Left forelimb (tissue), 1 donor: ENCODE measurements around the gene SLC18B1.
"Not testable (repeated sequence)": the region's sequence is repeated elsewhere in the genome, so short reads cannot be mapped to it uniquely, and the experiment has no call there.

Experiments used
- DNase-seq: peaks from one replicate; pipeline ENCODE4 v3.0.0-alpha.2; 2018; ENCODE audit warnings: low spot score

The SLC18B1 gene

GRCh38 chr6:132798869-132799538, 567 bp upstream of the SLC18B1 start:
- DNase-seq: peak; percentile 71

- no peak for DNase-seq
Measured at GRCh38 chr6:132795461-132795860, 3.0 kb downstream of the SLC18B1 start.

GRCh38 chr6:132792510-132792909, 5.9 kb downstream of the SLC18B1 start:
- DNase-seq: no peak

- no peak for DNase-seq
Measured at GRCh38 chr6:132790450-132790849, 8.0 kb downstream of the SLC18B1 start.

GRCh38 chr6:132789396-132789776, 9.1 kb downstream of the SLC18B1 start:
- no peak for DNase-seq

- no peak for DNase-seq
Measured at GRCh38 chr6:132788658-132789395, 9.6 kb downstream of the SLC18B1 start.

GRCh38 chr6:132785936-132786335, 12.5 kb downstream of the SLC18B1 start:
- DNase-seq: no peak

- DNase-seq: no peak
Measured at GRCh38 chr6:132780770-132781371, 17.6 kb downstream of the SLC18B1 start.

- not testable (repeated sequence) for DNase-seq
Measured at GRCh38 chr6:132777881-132778280, 20.6 kb downstream of the SLC18B1 start.

GRCh38 chr6:132768051-132768517, 30.4 kb downstream of the SLC18B1 start:
- no peak for DNase-seq

GRCh38 chr6:132765560-132765959, 32.9 kb downstream of the SLC18B1 start:
- DNase-seq: no peak

- no peak for DNase-seq
Measured at GRCh38 chr6:132764370-132764769, 34.1 kb downstream of the SLC18B1 start.

- DNase-seq: no peak
Measured at GRCh38 chr6:132763269-132763668, 35.2 kb downstream of the SLC18B1 start.

- no peak for DNase-seq
Measured at GRCh38 chr6:132760256-132760655, 38.2 kb downstream of the SLC18B1 start.

GRCh38 chr6:132758689-132759088, 39.7 kb downstream of the SLC18B1 start:
- no peak for DNase-seq

- DNase-seq: no peak
Measured at GRCh38 chr6:132752255-132752654, 46.2 kb downstream of the SLC18B1 start.

- no peak for DNase-seq
Measured at GRCh38 chr6:132751828-132752227, 46.6 kb downstream of the SLC18B1 start.

GRCh38 chr6:132751306-132751705, 47.1 kb downstream of the SLC18B1 start:
- no peak for DNase-seq

GRCh38 chr6:132750455-132751248, 47.8 kb downstream of the SLC18B1 start:
- no peak for DNase-seq

GRCh38 chr6:132749111-132749510, 49.3 kb downstream of the SLC18B1 start:
- DNase-seq: no peak

- no peak for DNase-seq
Measured at GRCh38 chr6:132748446-132748845, 50.0 kb downstream of the SLC18B1 start.

GRCh38 chr6:132746048-132746447, 52.4 kb downstream of the SLC18B1 start:
- no peak for DNase-seq
